Immature natural killer cell (primary cell): Measurements from ENCODE around the gene ZNF439. TPM values are rescaled to one million over a fixed set of nuclear protein-coding genes. Genes with fewer than 3 reads are reported as not detected.
"Not testable (repeated sequence)": the region's sequence is repeated elsewhere in the genome, so short reads cannot be mapped to it uniquely, and the experiment has no call there.

ENCODE experiments used
- DNase-seq, 3 donors: peaks; one replicate each; pipeline ENCODE4 v3.0.0; 2022; ENCODE audit warnings: mixed read lengths in 1 of 3
- H3K27ac Mint-ChIP-seq, 6 donors: one replicate each; pipeline ENCODE4 v1.8.0; 2020; ENCODE audit warnings: mixed read lengths in 6 of 6, mild to moderate bottlenecking in 5 of 6, inconsistent platforms in 4 of 6, moderate library complexity in 3 of 6
- H3K27me3 Mint-ChIP-seq, 3 donors: one replicate each; pipeline ENCODE4 v1.8.0; 2020 to 2021; ENCODE audit warnings: low read depth in 3 of 3, mild to moderate bottlenecking in 3 of 3, mixed read lengths in 3 of 3, moderate library complexity in 3 of 3, inconsistent platforms in 1 of 3
- H3K36me3 Mint-ChIP-seq, 3 donors: one replicate each; pipeline ENCODE4 v1.8.0; 2020; ENCODE audit warnings: mixed read lengths in 3 of 3, inconsistent platforms in 2 of 3, mild to moderate bottlenecking in 2 of 3
- H3K4me1 Mint-ChIP-seq, 2 donors: one replicate each; pipeline ENCODE4 v1.8.0; 2020; ENCODE audit warnings: inconsistent platforms in 2 of 2, mild to moderate bottlenecking in 2 of 2, mixed read lengths in 2 of 2, moderate library complexity in 1 of 2
- H3K4me3 Mint-ChIP-seq, 5 donors: one replicate each; pipeline ENCODE4 v1.8.0; 2020; ENCODE audit warnings: mild to moderate bottlenecking in 5 of 5, mixed read lengths in 5 of 5, inconsistent platforms in 3 of 5, moderate library complexity in 3 of 5
- H3K9me3 Mint-ChIP-seq, 6 donors: one replicate each; pipeline ENCODE4 v1.8.0; 2020; ENCODE audit warnings: mild to moderate bottlenecking in 6 of 6, mixed read lengths in 6 of 6, inconsistent platforms in 4 of 6, moderate library complexity in 3 of 6
- polyA plus RNA-seq, 3 donors: library from polyadenylated mRNA; unstranded; fragments of 300-500 nt; fragmentation: Illumina TruSeq; gene quantifications; one replicate each; pipeline ENCODE4 v1.2.3, GENCODE V29; 2021

The ZNF439 gene
- 1 to 10 TPM in 2 of 3 donors, not detected in 1; 2.0 to 2.7 TPM for polyA plus RNA-seq

DNA sequence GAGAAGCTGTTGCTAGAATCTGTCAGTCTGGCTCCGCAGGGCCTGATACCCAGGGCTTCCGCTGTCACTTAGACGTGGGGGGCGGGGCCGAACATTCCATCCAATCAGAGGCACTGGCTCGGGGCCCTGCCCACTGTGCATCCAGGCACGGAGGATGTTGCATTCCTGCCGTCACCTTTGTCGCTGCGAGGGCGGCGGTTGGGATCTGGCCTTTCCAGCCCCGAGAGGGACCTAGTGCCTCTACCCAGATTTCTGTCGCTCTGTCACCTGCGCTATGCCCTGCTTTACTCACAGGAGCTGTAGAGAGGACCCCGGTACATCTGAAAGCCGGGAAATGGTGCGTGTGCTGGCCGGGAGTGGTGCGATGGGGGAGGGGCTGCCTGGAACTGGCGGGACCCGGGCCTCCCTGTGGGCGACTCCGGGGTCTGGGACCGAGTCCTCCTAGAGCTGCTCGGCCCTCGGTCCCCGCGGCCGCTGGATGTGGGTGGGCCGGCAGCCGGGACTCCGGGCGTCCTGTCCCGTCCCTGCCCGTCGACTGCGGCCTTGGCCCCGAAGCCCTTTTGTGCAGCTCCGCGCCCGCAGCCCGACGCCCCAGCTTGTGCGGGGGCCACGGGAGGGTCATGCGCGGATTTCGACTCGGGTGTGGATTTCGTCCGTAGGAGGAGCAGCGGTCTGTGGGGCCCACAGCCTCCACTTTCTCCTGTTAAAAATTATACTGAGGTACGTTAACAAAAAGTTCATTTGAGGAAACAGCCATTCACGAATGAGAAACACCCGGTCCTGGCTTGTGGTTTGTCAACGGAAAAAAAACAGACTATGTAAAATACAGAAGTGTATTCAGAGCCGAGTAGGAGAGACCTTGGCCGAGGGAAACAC is at the start of gene ZNF439:
TSS of gene ZNF439 (plus strand) at position 133 of the 876 bp plus-strand sequence. CDS start at position 275, 142 bp downstream.
- Mint-ChIP-seq H3K4me3 (peak within 1 kb of the TSS; percentile 90 to 96 (median 93)), H3K27ac (peak within 1 kb of the TSS; percentile 80 to 95 (median 91)), H3K27me3 (peaks cover 0 to 7% (median 2%) of the 10 kb centered on the region in 3 donors), H3K9me3 (no peaks in the 10 kb centered on the region), H3K36me3 (no peaks in the 10 kb centered on the region), H3K4me1 (peaks cover 23 to 35% of the 10 kb centered on the region in 2 donors)
- DNase-seq: peak; percentile 84 to 85 (median 85)

DNA sequence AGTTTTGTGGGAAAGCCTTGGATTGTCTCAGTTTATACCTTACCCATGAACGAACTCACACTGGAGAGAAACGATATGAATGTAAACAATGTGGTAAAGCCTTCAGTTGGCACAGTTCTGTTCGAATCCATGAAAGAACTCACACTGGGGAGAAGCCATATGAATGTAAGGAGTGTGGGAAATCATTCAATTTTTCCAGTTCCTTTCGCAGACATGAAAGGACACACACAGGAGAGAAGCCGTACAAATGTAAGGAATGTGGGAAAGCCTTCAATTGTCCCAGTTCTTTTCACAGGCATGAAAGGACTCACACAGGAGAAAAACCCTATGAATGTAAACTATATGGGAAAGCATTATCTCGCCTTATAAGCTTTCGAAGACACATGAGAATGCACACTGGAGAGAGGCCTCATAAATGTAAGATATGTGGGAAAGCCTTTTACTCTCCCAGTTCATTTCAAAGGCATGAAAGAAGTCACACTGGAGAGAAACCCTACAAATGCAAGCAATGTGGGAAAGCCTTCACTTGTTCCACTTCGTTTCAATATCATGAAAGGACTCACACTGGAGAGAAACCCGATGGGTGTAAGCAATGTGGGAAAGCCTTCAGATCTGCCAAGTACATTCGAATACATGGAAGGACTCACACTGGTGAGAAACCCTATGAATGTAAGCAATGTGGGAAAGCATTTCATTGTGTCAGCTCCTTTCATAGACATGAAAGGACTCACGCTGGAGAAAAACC is 42.0 kb upstream of the ZNF439 start:
- no peaks in the 10 kb centered on the region for H3K4me1 Mint-ChIP-seq
- H3K9me3 Mint-ChIP-seq: peaks cover 20 to 34% (median 29%) of the 10 kb centered on the region in 6 donors
- H3K27me3 Mint-ChIP-seq: no peaks in the 10 kb centered on the region
- peaks cover 17 to 32% (median 30%) of the 10 kb centered on the region in 3 donors for H3K36me3 Mint-ChIP-seq
- no peak overlapping the region for H3K4me3 Mint-ChIP-seq
- no peak overlapping the region for H3K27ac Mint-ChIP-seq
- peak in 1 of 3 donors; percentile 0 for DNase-seq

DNA sequence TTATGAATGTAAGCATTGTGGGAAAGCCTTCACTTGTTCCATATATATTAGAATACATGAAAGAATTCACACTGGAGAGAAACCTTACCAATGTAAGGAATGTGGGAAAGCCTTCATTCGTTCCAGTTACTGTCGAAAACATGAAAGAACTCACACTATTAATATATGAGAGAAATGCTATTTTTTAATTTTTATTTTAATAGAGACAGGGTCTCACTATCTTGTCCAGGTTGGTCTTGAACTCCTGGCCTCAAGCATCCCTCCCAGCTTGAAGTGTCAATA is 41.5 kb upstream of the ZNF439 start:
- H3K4me1 Mint-ChIP-seq: no peaks in the 10 kb centered on the region
- H3K36me3 Mint-ChIP-seq: peaks cover 17 to 32% (median 30%) of the 10 kb centered on the region in 3 donors
- H3K27ac Mint-ChIP-seq: no peak overlapping the region
- H3K9me3 Mint-ChIP-seq: peaks cover 20 to 34% (median 29%) of the 10 kb centered on the region in 6 donors
- DNase-seq: no peak
- H3K4me3 Mint-ChIP-seq: no peak overlapping the region
- no peaks in the 10 kb centered on the region for H3K27me3 Mint-ChIP-seq

DNA sequence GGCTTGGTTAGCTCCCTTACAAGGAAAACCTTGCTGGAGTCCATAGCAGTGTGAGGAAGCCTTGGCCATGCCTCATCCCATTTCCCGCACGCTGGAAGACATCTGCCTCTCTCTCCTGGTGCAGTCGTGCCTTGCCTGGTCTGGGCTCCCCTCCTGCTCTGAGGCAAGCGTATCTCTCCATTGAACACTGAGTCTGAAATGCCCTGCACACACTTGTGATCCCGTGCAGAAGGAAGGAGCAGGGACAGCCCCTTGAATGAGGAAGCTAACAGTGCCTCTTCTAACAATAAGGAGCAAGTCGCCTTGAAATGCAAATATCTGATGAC is 34.9 kb upstream of the ZNF439 start:
- Mint-ChIP-seq H3K27me3 (peaks cover 1 to 2% (median 2%) of the 10 kb centered on the region in 3 donors), H3K4me1 (peaks cover 29 to 33% of the 10 kb centered on the region in 2 donors), H3K36me3 (peaks cover 0 to 6% (median 3%) of the 10 kb centered on the region in 3 donors), H3K27ac (peak overlapping the region; percentile 83 to 91 (median 86)), H3K4me3 (peak overlapping the region; percentile 92 to 94 (median 94)), H3K9me3 (peaks cover 0 to 4% (median 3%) of the 10 kb centered on the region in 6 donors)
- no peak for DNase-seq

DNA sequence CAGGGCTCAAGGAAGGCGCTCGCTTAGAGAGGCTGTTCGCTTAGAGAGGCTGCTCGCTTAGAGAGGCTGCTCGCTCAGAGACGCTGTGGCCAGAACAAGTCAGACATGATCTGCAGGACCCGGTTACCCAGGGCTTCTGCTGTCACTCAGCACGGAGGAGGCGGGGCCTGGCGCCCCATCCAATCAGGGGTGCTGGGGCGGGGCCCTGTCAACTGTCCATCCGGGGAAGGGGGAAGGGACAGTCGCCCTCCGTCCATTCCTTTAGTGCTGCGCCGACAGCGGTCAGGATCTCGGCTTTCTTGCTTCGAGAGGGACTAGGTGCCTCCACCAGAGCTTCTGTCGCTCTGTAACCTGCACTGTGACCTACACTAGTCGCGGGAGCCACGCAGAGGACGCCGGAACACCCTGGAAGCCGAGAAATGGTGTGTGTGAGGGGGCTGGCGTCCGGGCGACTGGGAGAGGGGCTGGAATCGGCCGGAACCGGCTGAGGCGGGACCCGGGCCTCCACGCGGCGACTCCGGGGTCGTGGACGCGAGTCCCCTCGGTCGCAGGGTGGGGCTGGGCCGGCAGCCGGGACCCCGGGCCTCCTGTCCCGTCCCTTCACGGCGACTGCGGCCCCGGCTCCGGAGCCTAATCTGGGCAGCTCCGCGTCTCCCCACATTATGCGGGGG is 34.4 kb upstream of the ZNF439 start, which contains the start of gene ZNF440:
TSS of gene ZNF440 (plus strand) at position 245 of the 671 bp plus-strand sequence. CDS start at position 420, 175 bp downstream.
- Mint-ChIP-seq H3K36me3 (peaks cover 0 to 6% (median 3%) of the 10 kb centered on the region in 3 donors), H3K4me3 (peak within 1 kb of the TSS; percentile 92 to 94 (median 94)), H3K27ac (peak within 1 kb of the TSS; percentile 83 to 91 (median 86)), H3K27me3 (peaks cover 1 to 2% (median 2%) of the 10 kb centered on the region in 3 donors), H3K4me1 (peaks cover 29 to 34% of the 10 kb centered on the region in 2 donors), H3K9me3 (peaks cover 0 to 3% (median 0%) of the 10 kb centered on the region in 6 donors)
- DNase-seq: peak; percentile 85 to 88 (median 86)

DNA sequence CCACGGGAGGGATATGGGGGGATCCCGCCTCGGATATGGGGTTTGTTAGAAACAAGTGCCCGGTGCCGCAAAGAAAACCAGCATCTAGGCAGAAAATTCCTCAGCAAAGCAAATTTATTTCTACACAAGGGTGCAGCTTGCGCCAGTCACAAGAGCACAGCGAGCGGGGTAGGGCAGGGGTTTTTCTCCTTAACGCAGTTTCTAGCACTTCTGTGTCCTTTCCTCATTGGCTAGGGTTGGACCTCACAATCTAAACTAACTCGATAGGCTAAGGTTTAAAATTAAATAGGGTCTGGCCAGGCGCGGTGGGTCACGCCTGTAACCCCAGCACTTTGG is 33.9 kb upstream of the ZNF439 start:
- peaks cover 1 to 2% (median 2%) of the 10 kb centered on the region in 3 donors for H3K27me3 Mint-ChIP-seq
- H3K4me3 Mint-ChIP-seq: peak overlapping the region; percentile 87 to 94 (median 87)
- H3K27ac Mint-ChIP-seq: peak overlapping the region in 4 of 6 donors; percentile 5 to 85 (median 38)
- H3K36me3 Mint-ChIP-seq: peaks cover 0 to 6% (median 3%) of the 10 kb centered on the region in 3 donors
- H3K4me1 Mint-ChIP-seq: peaks cover 29 to 34% of the 10 kb centered on the region in 2 donors
- DNase-seq: no peak
- H3K9me3 Mint-ChIP-seq: peaks cover 0 to 3% (median 0%) of the 10 kb centered on the region in 6 donors

DNA sequence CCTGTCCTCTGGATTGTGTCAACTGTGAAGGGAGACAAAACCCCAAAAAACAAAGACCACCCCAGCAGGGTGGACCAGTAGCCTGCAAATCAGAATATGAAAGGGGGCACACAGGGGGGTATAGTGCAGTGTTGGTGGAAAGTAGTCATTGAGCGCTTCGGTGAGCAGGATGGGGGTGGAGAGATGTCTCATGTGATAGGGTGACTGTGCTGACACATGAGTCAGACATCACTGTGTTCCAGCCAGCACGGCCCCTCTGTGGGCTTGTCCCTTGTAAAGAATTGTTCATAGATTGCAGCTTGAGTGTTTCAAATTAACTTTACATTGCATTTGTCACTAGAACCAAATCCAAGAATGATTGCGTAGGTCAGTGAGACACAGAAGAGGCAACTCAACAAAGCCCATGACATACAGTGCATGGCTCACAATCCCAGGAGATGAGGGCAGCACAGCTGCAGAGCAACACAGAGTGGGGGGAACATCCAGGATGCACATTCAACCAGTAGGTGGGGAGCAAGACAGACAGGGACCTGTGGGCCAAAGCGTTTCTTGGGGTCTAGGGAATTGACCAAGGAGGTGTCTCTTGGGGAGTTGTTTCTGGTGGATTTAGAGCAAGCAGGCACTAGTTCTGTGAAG is 26.9 kb upstream of the ZNF439 start:
- Mint-ChIP-seq H3K4me3 (no peak overlapping the region), H3K36me3 (peaks cover 20 to 26% (median 23%) of the 10 kb centered on the region in 3 donors), H3K27me3 (no peaks in the 10 kb centered on the region), H3K27ac (peak overlapping the region in 1 of 6 donors; percentile 70), H3K4me1 (peaks cover 21 to 22% of the 10 kb centered on the region in 2 donors), H3K9me3 (peaks cover 0 to 18% (median 3%) of the 10 kb centered on the region in 6 donors)
- no peak for DNase-seq

DNA sequence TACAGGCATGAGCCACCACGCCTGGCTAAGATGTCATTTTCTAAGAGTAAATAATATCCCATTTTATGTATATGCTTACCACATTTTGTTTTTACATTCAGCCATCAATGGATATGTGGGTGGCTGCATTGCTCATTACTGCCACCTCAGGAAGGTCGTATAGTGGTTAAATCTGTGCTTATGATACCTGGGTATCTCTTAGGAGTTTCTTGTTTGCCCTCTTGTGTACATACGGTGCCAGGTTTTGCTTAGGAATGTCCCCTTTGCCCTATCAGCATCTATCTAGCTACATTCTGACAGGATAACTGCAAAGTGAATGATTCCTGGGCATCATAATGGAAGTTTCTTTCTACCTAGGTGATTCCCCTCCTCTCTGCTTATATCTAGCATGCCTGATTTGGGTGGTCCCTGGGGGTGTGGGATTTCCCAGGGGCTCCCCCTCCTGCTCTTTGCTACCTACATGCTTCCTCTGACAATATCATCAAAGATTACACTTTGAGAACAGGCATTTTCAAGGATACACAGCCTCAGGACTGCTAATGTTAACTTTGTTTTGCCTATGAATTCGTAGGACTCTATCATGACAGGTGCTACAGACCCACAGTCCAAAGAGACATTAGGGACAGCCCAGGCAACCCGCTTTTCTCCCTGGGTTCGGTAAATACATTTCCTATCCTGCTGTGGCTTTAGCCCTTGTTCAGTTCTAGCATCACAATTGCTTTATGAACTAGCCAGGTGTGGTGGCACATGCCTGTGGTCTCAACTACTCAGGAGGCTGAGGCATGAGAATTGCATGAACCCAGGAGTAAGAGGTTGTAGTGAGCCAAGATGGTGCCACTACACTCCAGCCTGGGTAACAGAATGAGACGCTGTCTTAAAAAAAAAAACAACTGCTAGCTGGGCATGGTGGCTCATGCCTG is 19.3 kb upstream of the ZNF439 start:
- H3K9me3 Mint-ChIP-seq: peaks cover 27 to 80% (median 42%) of the 10 kb centered on the region in 6 donors
- not testable (repeated sequence) for H3K27ac Mint-ChIP-seq, DNase-seq, H3K4me3 Mint-ChIP-seq, H3K27me3 Mint-ChIP-seq, H3K4me1 Mint-ChIP-seq
- peaks cover 61 to 71% (median 64%) of the 10 kb centered on the region in 3 donors for H3K36me3 Mint-ChIP-seq

DNA sequence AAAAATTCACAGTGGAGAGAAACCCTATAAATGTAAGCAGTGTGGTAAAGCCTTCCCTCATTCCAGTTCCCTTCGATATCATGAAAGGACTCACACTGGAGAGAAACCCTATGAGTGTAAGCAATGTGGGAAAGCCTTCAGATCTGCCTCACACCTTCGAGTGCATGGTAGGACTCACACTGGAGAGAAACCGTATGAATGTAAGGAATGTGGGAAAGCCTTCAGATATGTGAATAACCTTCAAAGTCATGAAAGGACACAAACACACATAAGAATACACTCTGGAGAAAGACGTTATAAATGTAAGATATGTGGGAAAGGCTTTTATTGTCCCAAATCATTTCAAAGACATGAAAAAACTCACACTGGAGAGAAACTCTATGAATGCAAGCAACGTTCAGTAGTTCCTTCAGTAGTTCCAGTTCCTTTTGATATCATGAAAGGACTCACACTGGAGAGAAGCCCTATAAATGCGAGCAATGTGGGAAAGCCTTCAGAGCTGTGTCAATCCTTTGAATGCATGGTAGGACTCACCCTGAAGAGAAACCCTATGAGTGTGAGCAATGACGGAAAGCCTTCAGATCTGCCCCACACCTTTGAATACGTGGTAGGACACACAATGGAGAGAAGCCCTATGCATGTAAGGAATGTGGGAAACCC is 16.1 kb upstream of the ZNF439 start:
- H3K36me3 Mint-ChIP-seq: peaks cover 52 to 70% (median 62%) of the 10 kb centered on the region in 3 donors

DNA sequence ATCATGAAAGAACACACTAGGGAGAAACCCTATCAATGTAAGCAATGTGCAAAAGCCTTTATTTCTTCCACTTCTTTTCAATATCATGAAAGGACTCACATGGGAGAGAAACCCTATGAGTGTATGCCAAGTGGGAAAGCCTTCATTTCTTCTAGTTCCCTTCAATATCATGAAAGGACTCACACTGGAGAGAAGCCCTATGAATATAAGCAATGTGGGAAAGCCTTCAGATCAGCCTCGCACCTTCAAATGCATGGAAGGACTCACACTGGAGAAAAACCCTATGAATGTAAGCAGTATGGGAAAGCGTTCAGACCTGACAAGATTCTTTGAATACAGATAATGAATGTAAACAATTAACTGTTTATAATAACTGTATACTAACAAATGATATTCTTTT is 15.0 kb upstream of the ZNF439 start:
- H3K27ac Mint-ChIP-seq: no peak overlapping the region
- H3K36me3 Mint-ChIP-seq: peaks cover 47 to 62% (median 52%) of the 10 kb centered on the region in 3 donors
- H3K4me1 Mint-ChIP-seq: no peaks in the 10 kb centered on the region
- DNase-seq: no peak
- no peak overlapping the region for H3K4me3 Mint-ChIP-seq
- H3K9me3 Mint-ChIP-seq: peaks cover 25 to 68% (median 42%) of the 10 kb centered on the region in 6 donors
- H3K27me3 Mint-ChIP-seq: peaks cover 0 to 2% (median 1%) of the 10 kb centered on the region in 3 donors

More for the DNA sequence above, 16.1 kb upstream of the ZNF439 start:
- Mint-ChIP-seq H3K27me3 (peaks cover 0 to 2% (median 1%) of the 10 kb centered on the region in 3 donors), H3K9me3 (peaks cover 27 to 79% (median 43%) of the 10 kb centered on the region in 6 donors), H3K4me1 (peaks cover 0 to 4% of the 10 kb centered on the region in 2 donors), H3K27ac (no peak overlapping the region), H3K4me3 (no peak overlapping the region)
- DNase-seq: no peak

DNA sequence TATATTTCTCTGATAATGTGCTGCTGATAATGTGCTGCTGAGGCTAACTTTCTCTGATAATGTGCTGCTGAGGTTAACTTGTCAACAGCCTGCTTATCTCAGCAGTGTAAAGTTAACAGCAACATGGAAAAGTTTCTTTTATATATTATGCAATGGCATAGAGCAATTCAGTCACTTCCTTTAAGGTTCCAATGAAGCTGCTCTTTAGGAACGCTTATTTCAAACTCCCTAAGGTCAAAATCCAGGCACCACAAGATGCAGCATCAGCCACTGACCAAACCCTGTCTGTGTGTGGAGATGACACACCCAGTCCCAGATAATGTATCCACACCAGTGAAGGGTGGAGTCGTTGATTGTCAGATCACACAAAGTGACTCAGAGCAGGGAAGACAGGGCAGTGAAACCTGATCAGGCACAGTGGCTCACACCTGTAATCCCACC is 12.9 kb upstream of the ZNF439 start:
- Mint-ChIP-seq H3K36me3 (peaks cover 31 to 46% (median 39%) of the 10 kb centered on the region in 3 donors), H3K9me3 (peaks cover 17 to 57% (median 32%) of the 10 kb centered on the region in 6 donors)
- H3K4me1 Mint-ChIP-seq, DNase-seq, H3K27me3 Mint-ChIP-seq, H3K27ac Mint-ChIP-seq, H3K4me3 Mint-ChIP-seq: not testable (repeated sequence)

DNA sequence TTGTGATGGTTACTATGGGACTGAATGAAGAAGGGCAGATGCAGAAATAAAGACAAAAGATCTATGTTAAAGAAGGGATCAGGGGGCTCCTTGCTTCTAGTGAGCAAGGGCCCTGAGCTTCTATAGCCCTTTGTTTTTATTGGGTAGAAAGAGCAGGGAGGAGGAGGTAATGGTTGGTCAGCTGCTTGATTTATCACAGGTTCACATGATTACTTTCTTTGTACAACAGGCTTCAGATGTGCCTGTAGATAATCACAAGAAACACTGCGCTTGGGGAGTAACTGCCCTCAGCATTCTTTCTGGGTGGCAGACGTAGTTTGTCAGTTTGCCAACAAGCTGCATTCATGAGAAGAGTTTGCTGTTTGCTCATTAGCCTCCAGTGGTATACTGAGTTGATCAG is 4.8 kb upstream of the ZNF439 start:
- Mint-ChIP-seq H3K27me3 (peaks cover 0 to 7% (median 2%) of the 10 kb centered on the region in 3 donors), H3K27ac (no peak overlapping the region), H3K4me3 (no peak overlapping the region), H3K4me1 (peaks cover 10 to 12% of the 10 kb centered on the region in 2 donors), H3K36me3 (peaks cover 0 to 4% (median 3%) of the 10 kb centered on the region in 3 donors), H3K9me3 (peaks cover 0 to 5% (median 0%) of the 10 kb centered on the region in 6 donors)
- no peak for DNase-seq
